Fibroblast of pulmonary artery (primary cell): ENCODE results near the gene RAPGEF1.
A peak's percentile ranks its signal among the peaks of the same experiment; 100 is the strongest.
"Not testable (repeated sequence)": the region's sequence is repeated elsewhere in the genome, so short reads cannot be mapped to it uniquely, and the experiment has no call there.

Source experiments
- DNase-seq: peaks from one replicate; pipeline ENCODE4 v3.0.0-alpha.2; 2010; ENCODE audit warnings: low read depth
- H3K4me3 ChIP-seq: replicated peaks from 2 replicates; pipeline ENCODE4 v1.5.1; 2011; ENCODE audit warnings: low read depth, mild to moderate bottlenecking, control low read depth, low read length, moderate library complexity
- CTCF ChIP-seq: IDR thresholded peaks from 2 replicates; pipeline ENCODE4 v1.5.1; 2011; ENCODE audit warnings: mild to moderate bottlenecking, control low read depth, low read length, inconsistent platforms; ENCODE audit errors: missing control alignments

The RAPGEF1 gene

GRCh38 chr9:131668439-131669268, 71.2 kb downstream of the RAPGEF1 start:
- H3K4me3 ChIP-seq = no peak overlapping the region
- peak; percentile 43 for DNase-seq
- no peak for TF ChIP-seq CTCF

- TF ChIP-seq CTCF = no peak
- DNase-seq = no peak
- no peak overlapping the region for H3K4me3 ChIP-seq
Measured at GRCh38 chr9:131668057-131668438, 71.8 kb downstream of the RAPGEF1 start.

GRCh38 chr9:131667576-131667975, 72.3 kb downstream of the RAPGEF1 start:
- TF ChIP-seq CTCF = no peak
- no peak overlapping the region for H3K4me3 ChIP-seq
- no peak for DNase-seq

GRCh38 chr9:131666774-131667173, 73.1 kb downstream of the RAPGEF1 start:
- DNase-seq = no peak
- no peak overlapping the region for H3K4me3 ChIP-seq
- no peak for TF ChIP-seq CTCF

GRCh38 chr9:131666029-131666428, 73.8 kb downstream of the RAPGEF1 start:
- H3K4me3 ChIP-seq = no peak overlapping the region
- TF ChIP-seq CTCF = no peak
- DNase-seq = no peak

- no peak overlapping the region for H3K4me3 ChIP-seq
- TF ChIP-seq CTCF = no peak
- no peak for DNase-seq
Measured at GRCh38 chr9:131663288-131663687, 76.6 kb downstream of the RAPGEF1 start.

GRCh38 chr9:131662289-131662621, 77.6 kb downstream of the RAPGEF1 start:
- not testable (repeated sequence) for DNase-seq, H3K4me3 ChIP-seq
